ENCODE results near the gene BUD13.
"Not testable (repeated sequence)": the region's sequence is repeated elsewhere in the genome, so short reads cannot be mapped to it uniquely, and the experiment has no call there.

Gene BUD13

DNA sequence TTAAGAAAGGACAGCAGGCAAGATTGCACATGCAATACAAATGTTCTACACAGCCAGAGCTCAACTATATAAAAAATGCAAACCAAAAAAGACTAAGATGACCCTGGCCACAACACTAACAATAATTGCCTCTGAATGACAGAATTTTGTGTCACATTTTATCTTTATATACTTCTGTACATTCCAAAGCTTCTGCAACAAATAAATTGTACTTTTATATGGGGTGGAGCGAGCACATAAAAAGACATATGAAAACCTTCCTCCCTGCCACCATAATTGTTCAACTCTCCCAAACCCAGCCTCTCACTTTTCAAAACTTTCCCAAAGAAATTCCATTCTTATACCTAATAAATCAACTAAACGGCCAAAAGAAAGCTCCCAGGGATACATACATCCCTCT is 10.7 kb downstream of the BUD13 start:
- in situ Hi-C loops (cut with MboI; ENCODE audit: low sequenced_read_pairs) = no loop called here

DNA sequence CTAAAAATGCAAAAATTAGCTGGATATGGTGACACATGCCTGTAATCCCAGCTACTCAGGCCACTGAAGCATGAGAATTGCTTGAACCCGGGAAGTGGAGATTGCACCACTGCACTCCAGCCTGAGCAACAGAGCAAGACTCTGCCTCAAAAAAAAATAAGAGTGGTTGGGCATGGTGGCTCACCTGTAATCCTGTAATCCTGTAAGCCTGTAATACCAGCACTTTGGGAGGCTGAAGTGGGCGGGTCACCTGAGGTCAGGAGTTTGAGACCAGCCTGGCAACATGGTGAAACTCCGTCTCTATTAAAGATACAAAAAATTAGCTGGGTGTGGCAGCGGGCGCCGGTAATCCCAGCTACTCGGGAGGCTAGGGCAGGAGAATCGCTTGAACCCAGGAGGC is 16.7 kb downstream of the BUD13 start:
- in situ Hi-C loops (cut with MboI; ENCODE audit: low sequenced_read_pairs) = not testable (repeated sequence)

DNA sequence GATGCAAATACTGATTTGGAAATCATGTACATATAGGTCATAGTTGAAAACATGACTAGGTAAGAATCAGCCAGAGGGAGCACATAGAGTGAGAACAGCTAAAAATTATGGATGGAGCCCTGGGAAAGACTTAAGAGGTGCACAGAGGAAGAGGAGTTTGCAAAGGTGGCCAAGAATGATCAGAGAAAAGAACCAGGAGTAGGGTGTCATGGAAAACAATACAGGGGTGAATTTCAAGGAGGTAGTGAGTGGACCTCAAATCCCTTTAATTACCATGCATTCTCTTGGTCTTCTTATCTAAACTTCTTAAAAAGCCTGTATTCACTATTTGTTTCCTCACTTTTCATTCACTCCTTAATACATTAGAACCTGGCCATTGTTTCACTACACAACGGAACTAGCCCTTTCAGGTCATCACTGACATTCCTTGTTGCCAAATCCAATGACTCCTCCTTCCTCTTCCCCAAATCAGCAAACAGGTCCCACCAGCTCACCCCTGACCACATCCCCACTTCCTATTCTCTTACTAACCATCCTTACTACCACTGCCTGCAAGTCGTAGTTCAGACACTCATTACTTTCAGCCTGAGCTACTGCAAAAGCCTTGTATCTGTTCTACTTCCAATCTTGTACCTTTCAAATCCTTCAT is 22.6 kb downstream of the BUD13 start:
- in situ Hi-C loops (cut with MboI; ENCODE audit: low sequenced_read_pairs) = no loop called here

DNA sequence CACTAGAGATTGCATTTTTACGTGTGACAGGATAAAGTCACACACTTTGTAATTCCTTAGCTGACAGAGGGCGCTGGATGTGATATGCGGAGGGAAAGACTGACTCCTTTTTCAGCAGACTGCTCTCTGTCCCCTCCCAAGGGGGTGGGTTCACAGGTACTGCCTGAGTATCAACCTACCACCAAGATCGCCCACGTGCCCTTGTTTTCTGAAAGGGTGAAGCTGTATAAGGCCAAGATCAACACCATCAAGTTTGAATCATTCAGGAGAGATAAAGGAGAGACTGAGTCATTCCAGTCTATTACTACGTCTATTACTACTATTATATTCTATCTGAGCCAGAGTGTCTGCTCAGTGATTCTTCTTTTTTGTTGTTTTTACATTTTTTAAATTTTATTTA is 30.7 kb downstream of the BUD13 start:
- in situ Hi-C loops (cut with MboI; ENCODE audit: low sequenced_read_pairs) = no loop called here

DNA sequence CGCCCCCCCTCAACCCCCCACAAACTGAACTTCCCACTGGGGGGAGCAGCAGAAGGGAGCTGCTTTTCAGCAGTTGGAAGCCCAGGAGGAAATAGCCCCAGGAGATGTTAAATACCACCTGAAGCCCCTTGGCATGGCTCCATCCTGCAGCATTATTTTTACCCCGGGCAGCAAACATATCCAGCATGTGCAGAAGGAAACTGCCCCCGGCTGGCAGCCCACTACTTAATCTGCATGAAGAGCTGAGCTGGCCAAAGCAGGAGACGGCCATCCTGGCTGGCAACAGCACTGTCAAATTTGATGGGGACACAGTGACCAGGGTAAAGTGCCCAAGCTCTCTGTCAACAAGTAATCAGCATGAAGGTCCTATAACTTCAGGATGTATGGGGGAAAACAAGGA is 32.0 kb downstream of the BUD13 start:
- in situ Hi-C loops (cut with MboI; ENCODE audit: low sequenced_read_pairs) = no loop called here

DNA sequence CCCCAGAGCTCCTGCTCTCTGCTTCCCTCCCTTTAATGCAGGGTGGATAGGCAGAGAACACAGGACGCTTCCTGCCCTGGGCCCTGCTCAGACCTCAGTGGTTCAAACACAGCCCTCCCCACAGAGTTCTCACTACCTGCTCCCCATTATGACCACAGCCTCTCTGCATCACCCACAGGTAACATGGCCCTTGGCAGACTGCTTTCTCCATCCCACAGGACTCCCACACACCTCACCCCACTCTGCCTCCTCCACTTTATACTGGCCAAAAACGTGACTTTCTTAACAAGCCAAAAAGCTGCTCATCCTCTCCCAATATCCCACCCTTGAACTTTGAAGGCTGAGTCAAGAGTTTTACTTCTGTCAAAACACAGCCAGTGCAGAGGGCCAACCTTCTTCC is 33.8 kb downstream of the BUD13 start:
- in situ Hi-C loops (cut with MboI; ENCODE audit: low sequenced_read_pairs) = no loop called here

DNA sequence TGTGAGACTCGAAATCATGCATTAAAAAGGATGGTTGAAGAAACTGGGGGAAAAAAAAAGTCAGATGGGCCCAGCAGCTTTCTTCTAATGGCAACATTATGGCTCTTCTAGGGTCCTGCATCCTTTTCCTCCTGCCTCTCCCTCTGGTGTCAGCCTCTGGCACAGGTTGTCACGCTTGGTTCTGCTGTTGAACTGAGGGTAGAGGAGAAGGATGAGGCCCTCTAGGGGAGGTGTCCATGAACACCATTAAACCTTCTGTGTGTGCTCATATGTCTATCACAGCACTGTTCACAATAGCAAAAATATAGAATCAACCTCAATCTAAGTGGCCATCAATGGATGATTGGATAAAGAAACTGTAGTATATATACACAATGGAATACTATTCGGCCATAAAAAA is 36.0 kb downstream of the BUD13 start:
- in situ Hi-C loops (cut with MboI; ENCODE audit: low sequenced_read_pairs) = no loop called here

DNA sequence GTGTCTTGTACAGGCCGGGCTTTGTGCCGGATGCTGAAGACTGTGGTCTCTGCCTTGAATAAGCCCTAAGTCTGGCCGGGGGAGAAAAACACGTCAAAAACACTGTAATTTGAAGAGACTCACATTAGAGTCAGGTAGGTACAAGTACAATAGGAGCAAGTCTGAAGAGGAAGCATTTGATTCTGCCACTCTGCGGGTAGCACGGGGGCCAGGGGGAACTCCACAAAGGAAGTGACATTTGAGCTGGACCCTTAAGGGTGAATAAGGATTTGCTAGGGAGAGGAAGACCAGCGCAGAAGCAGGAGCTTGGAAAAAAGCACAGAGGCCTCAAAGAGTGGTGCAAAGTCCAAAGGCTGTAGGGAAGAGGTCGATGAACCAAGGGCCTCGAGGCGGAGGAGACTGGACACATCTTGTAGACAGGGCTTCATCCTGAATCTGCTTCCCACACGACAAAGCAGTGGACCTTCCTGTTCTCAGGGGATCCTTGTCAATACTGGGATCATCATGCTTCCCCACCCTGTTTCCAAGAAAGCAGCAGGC is 38.7 kb downstream of the BUD13 start:
- in situ Hi-C loops (cut with MboI; ENCODE audit: low sequenced_read_pairs) = no loop called here

DNA sequence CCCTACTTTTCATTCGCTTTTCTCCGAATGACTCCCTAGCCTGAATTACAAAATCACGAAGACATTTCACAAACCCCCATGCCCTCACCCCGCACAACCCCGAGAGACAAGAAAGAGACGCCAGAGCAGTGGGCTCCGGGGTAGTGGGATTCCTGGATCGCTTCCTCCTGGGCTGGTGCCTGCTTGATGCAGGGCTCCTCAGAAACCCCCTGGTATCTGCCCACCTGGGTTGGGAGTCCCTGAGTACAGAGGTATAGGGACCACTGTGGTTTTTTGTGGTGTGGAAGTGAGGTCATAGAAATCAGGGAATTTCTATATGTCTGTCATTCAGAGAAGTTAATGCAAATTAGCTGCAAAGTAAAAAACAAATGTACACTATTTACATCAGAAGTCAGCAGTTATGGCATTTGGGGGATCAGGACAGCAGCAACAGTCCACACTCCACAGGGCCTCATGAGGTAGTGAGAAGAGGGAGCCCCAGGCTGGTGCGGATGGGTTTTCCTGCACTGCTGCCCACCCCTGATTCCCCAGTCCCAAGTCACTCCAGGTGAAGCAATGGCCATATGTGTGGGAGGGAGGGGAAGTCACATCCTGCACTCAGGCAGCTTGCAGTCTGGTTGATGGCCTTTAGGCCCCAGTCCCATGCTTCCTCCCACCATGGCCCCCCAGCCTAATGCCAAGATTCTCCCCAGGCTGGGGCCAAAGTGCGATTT is 39.6 kb downstream of the BUD13 start:
- in situ Hi-C loops (cut with MboI; ENCODE audit: low sequenced_read_pairs) = no loop called here

DNA sequence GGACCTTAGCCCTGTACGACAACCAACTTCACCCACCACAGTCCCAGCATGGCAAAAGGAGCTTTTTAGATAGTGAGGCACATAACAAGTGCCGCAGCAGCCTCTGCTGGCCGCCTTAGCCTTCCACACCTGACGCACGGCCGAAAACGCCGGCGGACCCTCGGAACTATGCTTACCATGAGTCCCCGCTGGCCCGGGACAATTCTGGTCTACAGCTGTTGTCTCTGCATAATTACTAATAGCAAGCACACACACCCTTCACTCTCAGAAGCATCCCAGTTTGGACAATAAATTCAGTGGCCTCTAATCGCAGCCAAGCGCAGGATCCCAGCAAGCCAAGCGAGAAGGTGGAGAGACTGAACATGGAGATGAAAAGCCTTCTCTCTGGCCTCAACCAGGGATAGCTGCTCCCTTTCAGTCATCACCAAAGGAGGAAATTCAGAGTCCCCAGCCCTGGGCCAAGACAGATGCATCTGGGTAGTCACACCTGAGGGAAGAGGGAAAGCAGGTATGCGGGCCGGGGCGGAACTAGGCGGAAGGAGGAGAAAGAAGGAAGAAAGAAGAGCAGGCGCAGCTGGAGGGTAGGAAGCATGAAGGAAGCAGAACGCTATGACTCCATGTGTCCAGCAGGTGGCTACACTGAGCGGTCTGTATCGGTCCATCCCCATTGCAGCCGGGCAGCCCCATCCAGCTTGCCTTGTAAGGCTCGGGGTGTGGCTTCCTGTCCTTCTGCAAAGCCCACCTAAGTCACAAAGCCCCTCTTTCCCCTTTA is 40.3 kb downstream of the BUD13 start:
- in situ Hi-C loops (cut with MboI; ENCODE audit: low sequenced_read_pairs) = no loop called here

DNA sequence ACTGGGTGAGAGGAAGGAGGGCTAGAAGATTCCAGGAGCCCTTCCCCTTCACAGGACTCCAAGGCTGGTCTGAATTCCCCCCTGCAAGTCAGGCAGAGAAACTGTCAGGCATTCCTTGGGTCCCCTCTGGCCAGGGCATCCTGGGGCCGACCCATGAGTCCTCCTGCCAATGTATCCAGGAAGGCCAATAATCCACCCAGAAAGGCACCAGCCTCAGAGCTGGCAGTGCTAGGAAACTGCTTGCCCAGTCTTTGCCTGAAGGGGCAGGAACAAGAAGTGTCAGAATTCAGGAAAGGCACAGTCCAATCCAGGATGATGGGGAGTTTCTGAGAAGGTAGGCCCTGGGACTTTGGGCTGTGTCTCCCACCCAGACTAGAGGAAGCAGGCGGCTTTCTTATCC is 41.0 kb downstream of the BUD13 start:
- in situ Hi-C loops (cut with MboI; ENCODE audit: low sequenced_read_pairs) = no loop called here

DNA sequence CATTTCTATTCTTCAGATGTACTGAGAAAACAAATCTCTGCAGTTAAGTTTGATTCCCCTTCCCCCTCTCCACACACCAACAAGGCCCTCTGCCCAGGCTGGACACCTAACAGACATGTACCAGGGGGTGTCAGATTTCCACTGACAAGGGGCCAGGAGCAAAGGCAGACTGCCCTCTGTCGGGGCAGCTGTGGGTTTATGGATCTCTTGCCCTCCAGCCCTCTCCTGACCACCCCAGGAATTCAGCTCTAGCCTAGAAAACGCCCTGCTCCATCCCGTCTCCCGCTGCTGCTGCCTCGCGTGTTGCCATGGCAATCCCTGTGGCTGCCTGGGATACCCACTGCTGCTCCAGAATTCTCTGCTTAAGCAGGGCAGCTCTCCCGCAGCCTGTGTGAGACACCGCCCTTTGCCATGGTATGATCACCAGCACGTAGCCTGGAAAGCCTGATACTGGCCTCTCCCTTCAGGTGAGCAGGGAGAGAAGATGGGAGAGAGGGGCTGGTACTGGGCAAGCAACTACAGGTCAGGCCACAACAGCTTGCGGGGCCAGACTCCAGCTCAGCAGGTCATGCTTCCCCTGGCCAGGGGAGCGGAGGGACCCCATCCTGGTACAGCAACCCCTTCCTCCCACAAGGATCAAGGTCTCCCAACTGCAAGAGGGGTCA is 41.6 kb downstream of the BUD13 start:
- in situ Hi-C loops (cut with MboI; ENCODE audit: low sequenced_read_pairs) = no loop called here

DNA sequence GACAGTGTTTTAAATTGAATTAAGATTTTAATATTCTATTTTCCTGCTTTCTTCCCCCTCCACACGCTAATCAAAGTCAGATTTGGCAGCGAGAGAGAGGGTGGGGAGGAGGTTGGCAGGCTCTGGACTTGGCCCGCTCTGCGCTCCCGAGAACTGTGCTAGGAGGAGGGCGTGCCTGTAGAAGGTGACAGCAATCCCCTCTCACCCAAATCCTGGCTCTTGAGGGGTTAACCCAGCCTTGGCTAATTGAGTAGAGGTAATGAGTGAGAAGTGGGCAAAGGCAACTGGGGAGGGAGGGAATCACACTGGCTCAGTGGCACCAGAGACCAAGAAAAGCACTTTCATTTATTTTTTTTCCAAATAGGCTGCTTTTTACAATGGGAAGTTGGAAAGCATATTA is 42.2 kb downstream of the BUD13 start:
- in situ Hi-C loops (cut with MboI; ENCODE audit: low sequenced_read_pairs) = no loop called here

DNA sequence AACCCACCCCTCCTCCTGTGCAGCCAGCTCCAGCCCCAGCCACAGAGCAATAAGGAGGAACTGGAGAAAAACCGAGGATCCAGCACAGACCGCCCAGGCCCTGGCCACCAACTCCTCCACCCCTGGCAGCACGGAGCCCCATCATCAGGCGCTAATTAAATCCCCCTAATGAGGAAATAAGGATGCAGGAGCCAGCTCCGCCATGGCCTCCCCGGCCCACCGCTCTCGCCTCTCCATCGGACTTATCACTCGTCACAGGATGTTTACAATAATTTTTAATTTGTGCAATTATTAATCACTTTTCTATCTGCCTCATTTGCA is 42.6 kb downstream of the BUD13 start:
- in situ Hi-C loops (cut with MboI; ENCODE audit: low sequenced_read_pairs) = no loop called here

DNA sequence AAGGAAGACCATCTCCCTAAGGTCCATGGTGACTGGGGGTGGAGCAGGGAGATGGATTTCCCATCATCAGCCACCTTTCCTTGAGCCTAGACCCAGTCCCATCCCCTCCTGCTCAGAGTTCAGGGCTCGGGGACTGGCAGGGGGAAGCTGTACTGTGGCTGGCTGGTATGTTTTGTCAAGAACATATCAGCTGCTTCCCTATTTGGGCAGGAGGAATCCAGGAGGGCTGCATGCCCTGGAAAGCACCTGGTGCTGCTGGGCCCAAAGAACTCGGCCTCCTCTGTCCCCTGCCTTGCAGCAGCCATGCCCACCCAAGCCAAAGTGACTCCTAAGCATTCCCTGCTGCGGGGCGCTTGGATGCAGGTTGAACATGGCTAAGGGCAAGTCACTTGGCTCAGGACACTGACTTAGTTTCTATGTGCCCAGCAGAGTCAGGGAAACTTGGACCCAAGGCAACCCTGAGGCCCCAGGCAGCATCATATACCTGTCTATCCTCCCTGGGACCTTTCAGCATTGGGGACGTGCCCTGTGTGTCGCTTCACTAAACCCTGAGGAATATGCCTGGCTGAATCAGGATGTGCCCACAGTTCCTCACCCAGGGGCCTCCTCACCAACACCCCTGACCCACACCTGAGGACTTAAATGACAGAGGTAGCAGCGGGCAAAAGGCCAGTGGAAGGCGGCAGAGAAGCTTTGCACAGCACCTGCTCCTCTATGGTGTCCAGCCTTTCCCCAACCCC is 43.1 kb downstream of the BUD13 start:
- in situ Hi-C loops (cut with MboI; ENCODE audit: low sequenced_read_pairs) = no loop called here

DNA sequence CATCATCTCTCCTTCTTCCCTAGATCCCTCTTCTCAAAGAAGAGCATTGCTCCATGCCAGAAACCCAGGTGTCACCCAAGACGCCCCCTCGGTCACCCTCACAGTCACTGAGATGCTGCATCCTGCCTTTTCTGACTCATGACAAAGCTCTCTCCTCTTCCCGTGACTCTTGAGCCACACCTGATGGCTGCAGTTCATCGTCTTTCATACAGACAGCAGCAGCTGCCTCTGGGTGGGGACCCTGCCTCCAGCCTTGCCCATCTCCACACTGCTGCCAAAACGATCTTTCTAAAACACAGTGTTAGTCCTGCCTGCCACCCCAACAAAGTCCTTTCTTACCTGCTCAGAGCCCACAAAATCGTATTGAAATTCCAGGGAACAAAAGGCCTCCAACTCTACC is 44.8 kb downstream of the BUD13 start:
- in situ Hi-C loops (cut with MboI; ENCODE audit: low sequenced_read_pairs) = no loop called here

DNA sequence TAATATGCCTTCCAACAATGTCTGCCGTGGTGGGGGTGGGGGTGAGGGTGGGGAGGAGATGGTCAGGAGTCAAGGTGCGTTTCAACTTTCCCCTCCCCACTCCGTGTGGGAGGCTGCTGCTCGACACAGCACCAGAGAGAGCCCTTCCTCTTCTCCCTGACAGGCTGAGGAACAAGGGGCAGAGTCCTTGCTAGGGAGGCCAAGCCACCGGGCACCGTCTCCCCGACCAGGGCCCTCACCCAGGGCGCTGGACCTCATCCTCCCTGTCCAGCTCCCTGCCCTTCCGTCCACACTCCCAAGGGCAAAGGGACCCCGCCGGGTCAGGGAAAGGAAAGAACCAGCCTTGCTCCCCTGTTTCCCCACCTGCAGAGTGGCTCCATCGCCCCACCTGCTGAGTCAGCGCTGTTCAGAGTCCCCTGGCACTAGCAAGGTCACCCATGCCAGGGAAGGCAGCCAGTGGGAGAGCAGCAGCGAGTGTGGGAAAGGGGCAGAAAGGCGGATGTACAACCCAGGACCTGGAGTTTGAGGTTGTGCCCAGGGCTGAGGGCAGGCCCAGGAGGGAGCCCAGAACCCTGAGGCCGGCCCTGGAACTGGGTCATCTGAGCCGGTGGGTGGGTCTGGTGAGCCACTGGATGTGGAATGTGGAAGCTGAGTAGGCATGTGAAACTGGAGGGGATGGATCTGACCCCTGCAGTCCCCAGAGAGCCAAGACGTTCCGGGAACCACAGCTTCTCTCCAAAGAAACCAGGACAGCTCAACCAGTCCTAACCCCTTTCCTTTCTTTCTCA is 47.2 kb downstream of the BUD13 start:
- in situ Hi-C loops (cut with MboI; ENCODE audit: low sequenced_read_pairs) = no loop called here

DNA sequence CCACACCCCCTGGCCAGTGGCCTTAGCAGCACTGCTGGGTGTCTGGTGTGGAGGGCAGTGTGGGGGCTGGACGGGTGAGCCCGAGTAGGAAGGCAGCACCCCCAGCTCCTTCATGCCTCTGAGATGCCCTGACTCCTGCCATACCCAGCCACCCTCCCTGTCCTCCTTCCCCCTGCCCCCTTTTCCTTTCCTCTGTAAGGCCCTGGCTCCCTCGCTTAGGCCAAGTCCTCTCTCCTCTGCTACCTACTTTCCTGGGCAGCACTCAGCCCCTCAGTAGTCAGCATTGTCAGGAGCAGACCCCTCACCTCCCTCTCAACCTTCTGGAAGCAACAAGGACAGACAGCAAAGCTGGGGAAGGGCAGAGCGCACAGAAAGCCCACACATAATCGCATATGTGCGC is 48.0 kb downstream of the BUD13 start:
- in situ Hi-C loops (cut with MboI; ENCODE audit: low sequenced_read_pairs) = no loop called here

DNA sequence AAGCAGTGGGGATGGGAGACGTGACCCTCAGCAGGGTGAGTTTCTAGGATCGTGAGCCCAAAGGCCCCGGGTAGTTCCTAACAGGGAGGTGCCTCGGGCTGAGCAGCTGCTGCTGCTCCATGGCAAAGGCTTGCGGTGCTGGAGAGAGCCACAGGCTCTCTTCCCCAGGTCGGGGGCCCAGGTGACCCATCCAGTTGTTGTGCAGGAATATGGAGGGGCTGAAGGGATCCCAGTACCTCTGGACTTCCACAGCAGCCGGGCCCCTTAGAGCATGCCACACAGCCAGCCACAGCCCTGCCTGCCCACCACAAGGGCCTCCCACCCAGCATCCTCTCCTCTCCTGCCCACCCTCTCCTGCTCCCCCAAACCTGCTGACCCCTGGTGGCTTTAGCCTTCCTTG is 49.3 kb downstream of the BUD13 start:
- in situ Hi-C loops (cut with MboI; ENCODE audit: low sequenced_read_pairs) = no loop called here

DNA sequence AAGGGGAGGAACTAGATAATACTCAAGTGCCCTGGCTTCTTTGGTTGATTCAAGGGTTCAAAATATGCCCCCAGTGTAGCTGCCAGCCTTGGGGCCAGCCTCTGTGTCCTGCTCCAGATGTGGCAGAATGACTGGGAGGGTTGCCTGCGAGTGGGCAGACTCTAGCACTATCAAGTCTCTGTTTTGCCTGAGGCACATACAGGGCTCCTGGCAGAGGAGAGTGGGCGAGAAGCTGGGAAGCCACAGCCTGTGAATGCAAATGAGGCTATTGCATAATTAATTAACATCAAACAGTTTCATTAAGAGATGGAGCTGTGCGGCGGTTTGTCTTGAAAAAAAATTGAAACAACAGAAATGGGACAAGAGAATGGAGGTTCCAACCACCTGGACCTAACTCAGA is 50.8 kb downstream of the BUD13 start:
- in situ Hi-C loops (cut with MboI; ENCODE audit: low sequenced_read_pairs) = no loop called here
